Neuronal stem cell (in vitro differentiated cells): ENCODE data around the gene CDK2AP2.

Experiments used
- DNase-seq: peaks from one replicate; pipeline ENCODE4 v3.0.0-alpha.2; 2013; ENCODE audit warnings: low spot score
- H2AFZ ChIP-seq: one replicate; pipeline ENCODE4 v1.6.1; 2013; ENCODE audit warnings: mild to moderate bottlenecking, low read length, inconsistent platforms
- H2AK5ac ChIP-seq: 2 replicates; pipeline ENCODE4 v1.6.1; 2013; ENCODE audit warnings: low read depth, mild to moderate bottlenecking, inconsistent platforms, low read length, moderate library complexity, mixed read lengths
- H2BK120ac ChIP-seq: 2 replicates; pipeline ENCODE4 v1.6.1; 2013; ENCODE audit warnings: low read depth, mild to moderate bottlenecking, inconsistent platforms, low read length, moderate library complexity, mixed read lengths
- H2BK12ac ChIP-seq: one replicate; pipeline ENCODE4 v1.6.1; 2013; ENCODE audit warnings: low read length, inconsistent platforms
- H2BK15ac ChIP-seq: 2 replicates; pipeline ENCODE4 v1.6.1; 2013; ENCODE audit warnings: mild to moderate bottlenecking, low read length, inconsistent platforms, mixed read lengths
- H2BK5ac ChIP-seq: one replicate; pipeline ENCODE4 v1.6.1; 2013; ENCODE audit warnings: inconsistent platforms, mild to moderate bottlenecking, low read length, moderate library complexity
- H3K14ac ChIP-seq: one replicate; pipeline ENCODE4 v1.6.1; 2013; ENCODE audit warnings: low read length, inconsistent platforms
- H3K18ac ChIP-seq: 2 replicates; pipeline ENCODE4 v1.6.1; 2013; ENCODE audit warnings: low read length, inconsistent platforms
- H3K23ac ChIP-seq: 2 replicates; pipeline ENCODE4 v1.6.1; 2013; ENCODE audit warnings: low read depth, mild to moderate bottlenecking, mixed read lengths, low read length, inconsistent platforms; ENCODE audit not compliant: poor library complexity
- H3K27ac ChIP-seq: replicated peaks from 3 replicates; pipeline ENCODE4 v1.5.1; 2013; ENCODE audit warnings: low read length, inconsistent platforms
- H3K27me3 ChIP-seq, 3 experiments: 2 replicates each; pipeline ENCODE4 v1.6.1; 2013; ENCODE audit warnings: low read length in 3 of 3, mild to moderate bottlenecking in 2 of 3, inconsistent platforms in 1 of 3, low read depth in 1 of 3, mixed read lengths in 1 of 3, moderate library complexity in 1 of 3; ENCODE audit not compliant: control insufficient read depth in 3 of 3, insufficient read depth in 3 of 3
- H3K36me3 ChIP-seq, 2 donors: replicated peaks in 1 of 2; 2 replicates each; pipeline ENCODE4 v1.6.1; 2013; ENCODE audit warnings: low read length in 2 of 2; ENCODE audit not compliant: control insufficient read depth in 2 of 2, insufficient read depth in 2 of 2
- H3K4ac ChIP-seq: 2 replicates; pipeline ENCODE4 v1.6.1; 2013; ENCODE audit warnings: inconsistent platforms, mild to moderate bottlenecking, low read length, moderate library complexity
- H3K4me1 ChIP-seq, 2 donors: 1 replicate in 1 of 2; 2 replicates in 1 of 2; pipeline ENCODE4 v1.6.1; 2013; ENCODE audit warnings: low read length in 2 of 2, low read depth in 1 of 2; ENCODE audit not compliant: control insufficient read depth in 2 of 2, insufficient read depth in 1 of 2
- H3K4me2 ChIP-seq: one replicate; pipeline ENCODE4 v1.6.1; 2013; ENCODE audit warnings: mild to moderate bottlenecking, low read length, inconsistent platforms; ENCODE audit not compliant: insufficient read depth, poor library complexity, severe bottlenecking
- H3K4me3 ChIP-seq, 2 donors: 2 replicates each; pipeline ENCODE4 v1.5.1; 2013; ENCODE audit warnings: low read length in 2 of 2, mild to moderate bottlenecking in 2 of 2, inconsistent platforms in 1 of 2, moderate library complexity in 1 of 2
- H3K79me1 ChIP-seq: one replicate; pipeline ENCODE4 v1.6.1; 2013; ENCODE audit warnings: low read depth, mild to moderate bottlenecking, inconsistent platforms, low read length, moderate library complexity
- H3K9ac ChIP-seq: one replicate; pipeline ENCODE4 v1.6.1; 2013; ENCODE audit warnings: mild to moderate bottlenecking, low read depth, low read length, inconsistent platforms; ENCODE audit not compliant: poor library complexity
- H3K9me3 ChIP-seq, 2 donors: replicated peaks in 1 of 2; 2 replicates each; pipeline versions ENCODE3 to v1.6.1; 2013; ENCODE audit warnings: low read length in 2 of 2, mild to moderate bottlenecking in 2 of 2, inconsistent platforms in 1 of 2, low read depth in 1 of 2, mixed read lengths in 1 of 2, moderate library complexity in 1 of 2; ENCODE audit not compliant: control insufficient read depth in 2 of 2, insufficient read depth in 1 of 2
- H4K8ac ChIP-seq: one replicate; pipeline ENCODE4 v1.6.1; 2013; ENCODE audit warnings: low read depth, mild to moderate bottlenecking, inconsistent platforms, low read length, moderate library complexity
- H4K91ac ChIP-seq: one replicate; pipeline ENCODE4 v1.6.1; 2013; ENCODE audit warnings: low read length, low read depth, mild to moderate bottlenecking, inconsistent platforms; ENCODE audit not compliant: poor library complexity
- WGBS, 2 donors: extraction: QIAGEN DNeasy Blood & Tissue Kit; methylation state at CpG; one replicate each; pipeline ENCODE4 v1.1.7; 2013; ENCODE audit warnings: missing lambda C conversion rate in 2 of 2, mixed read lengths in 1 of 2; ENCODE audit not compliant: insufficient read length in 2 of 2, insufficient replicate concordance in 1 of 2; ENCODE audit errors: extremely low coverage in 2 of 2; 5-methylcytosine and 5-hydroxymethylcytosine counted together

Gene CDK2AP2

DNA sequence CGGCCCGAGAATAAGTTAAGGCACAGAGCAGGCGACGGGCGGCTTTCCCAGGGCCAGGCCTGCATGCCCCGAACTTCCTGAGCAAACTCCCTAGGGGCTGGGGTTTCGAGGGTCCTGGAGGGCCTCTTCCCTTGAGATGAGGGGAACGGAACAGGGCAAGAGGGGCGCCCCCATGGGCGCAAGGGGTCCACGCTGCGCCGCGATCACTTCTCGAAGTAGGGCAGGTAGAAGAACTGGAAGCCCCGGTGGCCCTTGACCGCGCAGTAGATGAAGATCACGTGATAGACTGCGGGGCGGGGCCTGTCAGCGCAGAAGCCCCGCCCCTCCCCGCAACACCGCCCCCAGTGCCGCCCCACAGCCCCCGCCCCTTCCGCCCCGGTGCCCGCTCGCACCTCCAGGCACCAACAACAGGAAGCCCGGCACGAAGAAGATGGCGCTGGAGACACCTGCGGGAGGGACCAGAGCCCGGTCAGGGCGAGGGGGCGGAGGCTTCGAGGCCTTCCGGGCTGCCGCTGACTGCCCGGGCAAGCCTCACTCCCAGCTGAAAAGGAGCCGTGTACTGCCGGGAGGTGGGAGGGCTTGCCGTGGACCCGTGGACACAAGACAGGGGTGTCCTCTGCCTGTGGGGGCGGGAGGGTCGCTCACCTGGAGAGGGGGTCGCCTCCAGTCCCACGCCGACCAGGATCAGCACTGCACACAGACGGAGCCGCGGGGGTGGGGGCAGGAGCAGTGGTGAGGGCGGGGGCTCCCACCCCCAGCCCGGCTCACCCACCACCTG, 43.4 kb downstream of the CDK2AP2 start:
- peak overlapping the region; percentile 56 for H3K14ac ChIP-seq
- H2BK5ac ChIP-seq, result peak overlapping the region; percentile 91
- peak overlapping the region; percentile 87 for H4K91ac ChIP-seq
- H3K36me3 ChIP-seq, result peaks cover 0 to 11% of the 10 kb centered on the region in 2 donors
- H3K79me1 ChIP-seq, result peaks cover 5% of the 10 kb centered on the region
- peak overlapping the region; percentile 61 for H3K27ac ChIP-seq
- H3K27me3 ChIP-seq, result no peaks in the 10 kb centered on the region
- H3K18ac ChIP-seq, result peak overlapping the region; percentile 96
- peak overlapping the region; percentile 83 for H2AFZ ChIP-seq
- H3K9me3 ChIP-seq, result peaks cover 0 to 1% of the 10 kb centered on the region in 2 donors
- no CpG with 5 or more reads among the region's 56 CpGs for WGBS, 2 donors
- H3K4ac ChIP-seq, result peak overlapping the region; percentile 85
- H3K23ac ChIP-seq, result peak overlapping the region; percentile 60
- H3K4me1 ChIP-seq, result peaks cover 11 to 15% of the 10 kb centered on the region in 2 donors
- peak overlapping the region; percentile 90 for H3K4me2 ChIP-seq
- no peak overlapping the region for H2BK12ac ChIP-seq
- H2BK15ac ChIP-seq, result peak overlapping the region; percentile 19
- H2BK120ac ChIP-seq, result no peak overlapping the region
- peak overlapping the region; percentile 99 for H4K8ac ChIP-seq
- peak; percentile 70 for DNase-seq
- H2AK5ac ChIP-seq, result peak overlapping the region; percentile 97
- H3K9ac ChIP-seq, result peak overlapping the region; percentile 99
- H3K4me3 ChIP-seq, result peak overlapping the region; percentile 58 to 93

DNA sequence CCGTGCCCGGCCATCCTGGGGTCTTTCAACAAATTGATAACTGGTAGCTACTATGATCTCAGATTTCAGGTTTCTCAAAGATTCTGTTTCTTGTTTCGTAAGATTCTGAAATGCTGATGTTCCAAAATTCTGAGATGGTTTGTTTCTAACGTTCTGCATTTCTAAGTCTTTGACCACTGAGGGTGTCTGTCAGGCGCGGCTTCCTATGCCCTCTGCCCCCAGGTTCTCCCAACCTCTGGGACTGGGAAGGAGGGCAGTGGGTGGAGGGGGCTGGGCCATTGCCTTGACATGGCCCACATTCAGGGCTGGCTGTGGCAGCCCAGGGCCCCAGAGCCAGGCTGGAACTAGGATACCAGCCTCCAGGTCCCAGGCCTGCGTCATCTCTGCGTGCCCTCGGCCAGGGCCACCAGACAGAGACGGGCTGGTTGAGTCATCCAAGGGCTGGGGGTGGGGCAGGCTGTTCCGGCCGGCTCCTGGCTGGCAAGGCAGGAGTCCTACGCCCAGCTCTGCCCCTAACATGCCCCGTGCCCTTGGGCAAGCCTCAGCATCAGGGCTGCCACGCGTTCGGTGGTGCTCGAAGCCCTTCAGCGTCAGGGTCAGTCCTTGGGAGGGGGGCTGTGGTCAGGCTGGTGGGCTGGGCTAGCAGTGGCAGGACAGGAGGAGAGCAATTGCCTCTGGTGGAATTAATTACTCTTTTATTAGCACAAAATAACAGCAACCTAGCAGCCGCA, 44.1 kb downstream of the CDK2AP2 start:
- Histone ChIP-seq H3K79me1 (peaks cover 5% of the 10 kb centered on the region), H3K18ac (peak overlapping the region; percentile 83), H3K4ac (no peak overlapping the region), H3K4me3 (peak overlapping the region in 1 of 2 donors; percentile 37), H3K27ac (no peak overlapping the region), H3K27me3 (no peaks in the 10 kb centered on the region), H2AFZ (peak overlapping the region; percentile 75), H3K4me1 (peaks cover 9 to 15% of the 10 kb centered on the region in 2 donors), H3K23ac (no peak overlapping the region), H4K8ac (no peak overlapping the region), H2BK15ac (no peak overlapping the region), H4K91ac (no peak overlapping the region), H2AK5ac (peak overlapping the region; percentile 97), H2BK12ac (peak overlapping the region; percentile 58), H3K14ac (peak overlapping the region; percentile 38), H3K36me3 (peaks cover 0 to 11% of the 10 kb centered on the region in 2 donors), H2BK5ac (no peak overlapping the region), H3K9me3 (peaks cover 0 to 1% of the 10 kb centered on the region in 2 donors), H2BK120ac (peak overlapping the region; percentile 96), H3K4me2 (peak overlapping the region; percentile 54), H3K9ac (peak overlapping the region; percentile 77)
- DNase-seq, result no peak
- no CpG with 5 or more reads among the region's 20 CpGs for WGBS, 2 donors

DNA sequence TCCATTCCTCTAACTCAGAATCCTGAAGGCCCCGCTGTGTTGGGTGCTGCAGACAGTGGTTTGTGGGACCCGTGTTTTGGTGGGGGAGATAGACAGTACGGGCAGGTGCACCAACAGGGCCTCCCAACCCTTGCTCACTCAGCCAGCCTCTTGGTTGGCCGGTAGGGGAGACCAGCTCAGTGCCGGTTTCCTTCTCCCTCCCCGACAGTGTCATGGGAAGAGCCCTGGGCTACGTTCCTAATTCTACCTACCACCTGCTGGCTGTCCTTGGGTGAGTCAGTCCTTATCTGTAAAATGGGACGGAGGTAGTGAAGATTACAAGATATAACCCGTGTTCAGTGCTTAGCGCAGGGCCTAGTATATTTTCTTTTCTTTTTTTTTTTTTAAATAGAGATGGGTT, 44.8 kb downstream of the CDK2AP2 start:
- Histone ChIP-seq H3K4me1 (peaks cover 7 to 11% of the 10 kb centered on the region in 2 donors), H2BK15ac (no peak overlapping the region), H3K27ac (no peak overlapping the region), H3K9ac (no peak overlapping the region), H2BK12ac (no peak overlapping the region), H3K4me3 (no peak overlapping the region), H2AK5ac (no peak overlapping the region), H2AFZ (no peak overlapping the region), H3K4me2 (no peak overlapping the region), H3K36me3 (peaks cover 0 to 11% of the 10 kb centered on the region in 2 donors), H3K23ac (no peak overlapping the region), H3K27me3 (no peaks in the 10 kb centered on the region), H3K18ac (no peak overlapping the region), H2BK5ac (no peak overlapping the region), H4K8ac (no peak overlapping the region), H2BK120ac (no peak overlapping the region), H3K79me1 (peaks cover 5% of the 10 kb centered on the region), H4K91ac (no peak overlapping the region), H3K4ac (no peak overlapping the region), H3K14ac (no peak overlapping the region), H3K9me3 (peaks cover 0 to 1% of the 10 kb centered on the region in 2 donors)
- WGBS, 2 donors, result no CpG with 5 or more reads among the region's 10 CpGs
- no peak for DNase-seq

DNA sequence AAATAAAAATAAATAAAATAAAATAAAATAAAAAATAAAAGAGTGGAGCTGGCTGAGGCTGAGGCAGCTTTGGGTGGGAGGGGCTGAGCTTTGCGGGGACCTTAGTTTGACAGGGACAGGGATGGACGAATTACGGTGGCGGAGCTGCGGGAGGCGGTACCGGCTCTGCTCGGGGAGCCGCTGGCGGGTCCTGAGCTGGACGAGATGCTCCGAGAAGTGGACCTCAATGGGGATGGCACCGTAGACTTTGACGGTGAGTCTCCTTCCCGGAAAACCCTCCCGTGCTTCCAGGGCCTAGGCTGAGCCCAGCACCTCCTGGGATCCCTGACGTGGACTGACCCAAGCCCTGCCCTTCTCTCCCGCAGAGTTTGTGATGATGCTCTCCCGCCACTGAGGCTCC, 49.7 kb downstream of the CDK2AP2 start:
- no peak for DNase-seq
- no CpG with 5 or more reads among the region's 19 CpGs for WGBS, 2 donors
- Histone ChIP-seq H3K23ac (no peak overlapping the region), H3K9ac (no peak overlapping the region), H3K27ac (no peak overlapping the region), H3K4me3 (no peak overlapping the region), H3K14ac (no peak overlapping the region), H2BK120ac (no peak overlapping the region), H3K4me2 (no peak overlapping the region), H2BK12ac (no peak overlapping the region), H3K4ac (no peak overlapping the region), H3K79me1 (peaks cover 2% of the 10 kb centered on the region), H4K91ac (no peak overlapping the region), H4K8ac (no peak overlapping the region), H3K18ac (no peak overlapping the region), H3K27me3 (no peaks in the 10 kb centered on the region), H3K4me1 (no peaks in the 10 kb centered on the region), H2AFZ (no peak overlapping the region), H3K36me3 (peaks cover 0 to 3% of the 10 kb centered on the region in 2 donors), H2BK5ac (no peak overlapping the region), H3K9me3 (no peaks in the 10 kb centered on the region), H2AK5ac (no peak overlapping the region), H2BK15ac (no peak overlapping the region)
